WI38 (cell line): ENCODE measurements around the gene PDGFD.

Experiments used
- H3K4me3 ChIP-seq: 2 replicates; pipeline ENCODE4 v1.5.1; 2011; ENCODE audit warnings: low read depth, mild to moderate bottlenecking, control low read depth, low read length
- CTCF ChIP-seq: IDR thresholded peaks from 2 replicates; pipeline ENCODE4 v1.5.1; 2012; ENCODE audit warnings: low read depth, mild to moderate bottlenecking, control low read depth, low read length

Gene PDGFD

DNA sequence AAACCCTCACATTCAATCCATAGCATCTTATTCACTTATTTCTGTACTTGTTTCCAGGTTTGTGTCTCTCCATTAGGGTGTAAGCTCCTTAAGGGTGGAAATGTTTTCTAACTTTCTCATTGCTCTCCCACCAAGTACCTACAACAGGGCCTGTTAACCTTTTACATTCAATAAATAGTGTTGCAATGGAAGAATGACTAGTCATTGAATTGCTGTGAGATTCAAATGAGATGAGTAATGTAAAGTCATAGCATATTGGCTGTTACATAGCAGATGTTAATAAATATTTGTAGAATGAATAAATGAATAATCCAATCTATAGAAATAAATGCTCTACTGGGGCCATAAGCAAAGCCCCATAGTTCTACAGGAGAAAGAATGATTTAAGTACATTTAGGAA is 202.9 kb downstream of the PDGFD start:
- no peak for TF ChIP-seq CTCF

GRCh38 chr11:103960108-103960507 is 203.8 kb downstream of the PDGFD start:
- no peak for TF ChIP-seq CTCF
- no peak overlapping the region for H3K4me3 ChIP-seq

More for the DNA sequence above, 202.9 kb downstream of the PDGFD start:
- H3K4me3 ChIP-seq = no peak overlapping the region

DNA sequence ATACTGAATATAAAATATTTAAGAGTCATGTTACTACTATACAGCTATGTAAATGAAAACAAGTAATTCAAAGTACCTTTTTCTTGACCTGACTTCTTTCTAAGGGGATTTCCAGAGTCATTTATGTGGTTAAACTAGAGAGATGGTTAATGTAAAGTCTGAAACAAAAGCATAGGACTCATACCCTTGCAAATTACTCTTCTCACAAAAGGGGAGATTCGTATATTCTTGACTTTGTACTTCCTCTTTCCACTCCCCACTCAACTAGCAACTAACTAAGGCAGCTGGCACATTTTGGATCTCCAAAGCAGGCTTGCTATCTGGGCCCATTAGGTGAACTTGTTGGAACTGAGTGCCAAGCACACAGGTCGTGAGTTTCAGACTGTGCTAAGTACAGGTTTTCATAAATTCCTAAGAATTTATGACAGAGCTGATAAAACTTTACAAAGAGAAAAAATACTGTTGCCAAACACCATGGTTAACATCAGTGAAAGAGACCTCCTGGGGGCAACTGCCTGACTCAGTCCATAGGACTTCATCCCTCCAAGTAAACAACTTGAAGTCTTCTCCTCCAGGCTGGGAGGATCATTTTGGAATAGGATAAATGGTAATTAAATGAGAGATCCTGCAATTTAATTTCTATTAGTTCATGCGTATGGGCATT is 204.5 kb downstream of the PDGFD start:
- no peak overlapping the region for H3K4me3 ChIP-seq
- TF ChIP-seq CTCF = no peak

DNA sequence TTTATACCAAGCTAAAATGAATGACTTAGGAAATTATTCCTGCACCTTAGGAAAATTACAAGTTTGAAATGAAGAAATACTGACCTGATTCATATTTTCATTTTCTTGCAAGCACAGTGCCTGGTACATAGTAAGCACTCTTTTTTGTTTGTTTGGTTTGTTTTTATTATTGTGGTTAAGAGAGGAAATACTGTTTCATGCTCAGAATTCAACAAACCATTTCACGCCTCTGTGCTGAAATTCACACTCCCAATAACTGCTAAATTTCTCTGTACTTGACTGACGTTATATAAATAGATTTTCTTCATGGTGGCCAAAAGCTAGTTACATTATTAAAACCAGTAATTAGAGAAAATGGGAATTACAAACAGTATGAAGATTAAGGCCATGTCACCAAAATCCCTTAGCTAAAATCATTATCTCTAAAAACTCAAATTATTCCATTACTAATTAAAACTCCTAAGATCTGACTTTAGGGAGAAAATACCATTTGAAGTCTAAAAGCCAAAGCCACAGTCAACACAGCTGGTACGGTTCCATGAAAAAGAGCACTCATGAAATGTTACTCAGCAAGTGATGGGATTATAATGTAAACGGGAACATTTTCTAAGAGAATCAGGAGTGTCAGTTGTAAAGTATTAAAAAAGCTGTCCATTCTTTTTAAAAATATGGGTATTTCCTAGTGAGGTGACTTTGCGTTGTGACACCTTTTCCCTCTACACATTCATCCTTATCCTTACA is 205.3 kb downstream of the PDGFD start:
- no peak overlapping the region for H3K4me3 ChIP-seq
- no peak for TF ChIP-seq CTCF

- no peak overlapping the region for H3K4me3 ChIP-seq
- TF ChIP-seq CTCF = no peak
Measured at GRCh38 chr11:103953797-103954486, 210.0 kb downstream of the PDGFD start.

GRCh38 chr11:103949781-103950180 is 214.2 kb downstream of the PDGFD start:
- TF ChIP-seq CTCF = no peak
- H3K4me3 ChIP-seq = no peak overlapping the region

DNA sequence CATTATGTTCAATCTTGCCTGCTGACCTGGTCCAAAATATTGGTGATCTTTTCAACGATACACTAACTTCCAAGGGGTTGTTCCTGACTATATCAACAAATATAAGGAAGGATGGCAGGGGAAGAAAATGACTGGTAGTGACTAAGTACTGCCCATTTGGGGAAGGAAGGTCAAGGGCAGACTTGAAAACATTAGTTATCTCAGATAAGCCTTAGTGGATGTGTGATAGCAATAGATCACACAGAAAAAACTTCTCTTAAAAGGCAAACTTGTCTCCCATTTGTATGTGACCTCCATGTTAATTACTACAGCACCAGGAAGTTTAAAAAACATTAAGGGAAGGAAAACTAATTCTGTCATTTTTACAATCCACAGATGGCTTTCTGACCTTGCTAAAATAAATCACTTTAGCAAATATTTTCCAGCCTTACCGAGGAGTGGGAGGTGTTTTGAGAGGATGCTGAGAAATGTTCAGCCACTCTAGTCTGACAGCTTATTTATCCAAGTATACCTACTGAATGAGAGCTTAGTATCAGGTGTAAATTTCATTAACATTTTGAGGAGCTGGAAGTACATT is 215.7 kb downstream of the PDGFD start:
- H3K4me3 ChIP-seq = no peak overlapping the region
- TF ChIP-seq CTCF = no peak
